Left lung (tissue), 10 donors: ENCODE results near the gene LAMTOR3. TPM values are rescaled to one million over a fixed set of nuclear protein-coding genes. Genes with fewer than 3 reads are reported as not detected.

Source experiments
- ATAC-seq: fragments of 200-7000 bp; cut with Tn5 transposase; one replicate; pipeline ENCODE4 v1.9.1; 2020; ENCODE audit warnings: moderate library complexity
- DNase-seq, 4 donors: peaks; one replicate each; pipeline ENCODE4 v3.0.0-alpha.2; 2013 to 2020
- H3K27ac ChIP-seq, 2 donors: fragments of 200-600 bp; sonication (generic) in 1 of 2; one replicate each; pipeline versions ENCODE4 v1.5.0 to v1.8.0; 2020 to 2021
- H3K27me3 ChIP-seq, 2 donors: fragments of 200-600 bp; sonication (generic) in 1 of 2; one replicate each; pipeline versions ENCODE4 v1.5.0 to v1.8.0; 2020 to 2021
- H3K36me3 ChIP-seq, 2 donors: fragments of 200-600 bp; sonication (generic) in 1 of 2; one replicate each; pipeline versions ENCODE4 v1.5.0 to v1.8.0; 2020 to 2021
- H3K4me1 ChIP-seq, 2 donors: fragments of 200-600 bp; one replicate each; pipeline ENCODE4 v1.8.0; 2021
- H3K4me3 ChIP-seq, 2 donors: fragments of 200-600 bp; sonication (generic) in 1 of 2; one replicate each; pipeline versions ENCODE4 v1.5.0 to v1.8.0; 2020 to 2021; ENCODE audit warnings: mild to moderate bottlenecking in 1 of 2
- H3K9me3 ChIP-seq, 2 donors: fragments of 200-600 bp; sonication (generic) in 1 of 2; one replicate each; pipeline versions ENCODE4 v1.5.0 to v1.8.0; 2020 to 2021
- CTCF ChIP-seq, 2 donors: fragments of 200-600 bp; sonication (generic) in 1 of 2; IDR thresholded peaks; one replicate each; pipeline versions ENCODE4 v1.5.0 to v1.8.0; 2021; ENCODE audit warnings: antibody characterized with exemption in 2 of 2
- intact Hi-C, 2 donors: fragments of 100-400 bp; cut with DNase I; formaldehyde crosslinking; loops; one replicate each; pipeline versions ENCODE4 v1.11.2 to v1.14.2; 2022
- polyA plus RNA-seq, 6 donors: library from polyadenylated mRNA; unstranded; fragments of 120-200 nt; gene quantifications; one replicate each; pipeline ENCODE4 v1.2.1, GENCODE V29; 2013; ENCODE audit not compliant: insufficient read length in 6 of 6
- total RNA-seq, 2 donors: library from RNA; stranded (reverse); fragmentation: NEBNext Ultra II Directional; extraction: Animal tissue kit (Norgen Biotek cat#: 25700); gene quantifications; one replicate each; pipeline ENCODE4 v1.2.1, GENCODE V29; 2021
- donor health status: DM: no; HTN: yes; CAD: no.
- donor health status: DM: no; HTN: no; CAD: no.

LAMTOR3 gene
- total and polyA plus RNA-seq, 8 donors = 41.9 to 79.6 (median 68.1) TPM

GRCh38 chr4:99841129-99841528 is 53.1 kb downstream of the LAMTOR3 start:
- no peaks in the 10 kb centered on the region for H3K9me3 ChIP-seq
- TF ChIP-seq CTCF (IDR thresholded peaks at IDR 0.05) = no peak
- intact Hi-C loops = no loop called here
- DNase-seq (no peak), ATAC-seq (no peak)
- H3K4me3 ChIP-seq = no peak overlapping the region
- H3K36me3 ChIP-seq = peaks cover 0 to 15% of the 10 kb centered on the region in 2 donors
- H3K4me1 ChIP-seq = peaks cover 0 to 14% of the 10 kb centered on the region in 2 donors
- no peaks in the 10 kb centered on the region for H3K27me3 ChIP-seq
- no peak overlapping the region for H3K27ac ChIP-seq

GRCh38 chr4:99838927-99839326 is 55.3 kb downstream of the LAMTOR3 start:
- H3K27ac ChIP-seq = no peak overlapping the region
- DNase-seq (no peak), ATAC-seq (peak; percentile 79)
- intact Hi-C loops = no loop called here
- no peak for TF ChIP-seq CTCF (IDR thresholded peaks at IDR 0.05)
- H3K4me3 ChIP-seq = no peak overlapping the region
- H3K27me3 ChIP-seq = no peaks in the 10 kb centered on the region
- peaks cover 0 to 19% of the 10 kb centered on the region in 2 donors for H3K36me3 ChIP-seq
- H3K4me1 ChIP-seq = no peaks in the 10 kb centered on the region
- H3K9me3 ChIP-seq = no peaks in the 10 kb centered on the region

- DNase-seq (no peak), ATAC-seq (no peak)
- TF ChIP-seq CTCF (IDR thresholded peaks at IDR 0.05) = no peak
- intact Hi-C loops = no loop called here
- no peak overlapping the region for H3K4me3 ChIP-seq
- no peak overlapping the region for H3K27ac ChIP-seq
- H3K36me3 ChIP-seq = peaks cover 0 to 19% of the 10 kb centered on the region in 2 donors
- no peaks in the 10 kb centered on the region for H3K9me3 ChIP-seq
- no peaks in the 10 kb centered on the region for H3K27me3 ChIP-seq
- H3K4me1 ChIP-seq = peaks cover 0 to 4% of the 10 kb centered on the region in 2 donors
Measured at GRCh38 chr4:99835942-99836341, 58.3 kb downstream of the LAMTOR3 start.

GRCh38 chr4:99834569-99834968 is 59.7 kb downstream of the LAMTOR3 start:
- no peak for ATAC-seq
- no peak overlapping the region for H3K27ac ChIP-seq
- DNase-seq = no peak
- no peaks in the 10 kb centered on the region for H3K9me3 ChIP-seq
- no peak for TF ChIP-seq CTCF (IDR thresholded peaks at IDR 0.05)
- peaks cover 0 to 14% of the 10 kb centered on the region in 2 donors for H3K36me3 ChIP-seq
- no peaks in the 10 kb centered on the region for H3K27me3 ChIP-seq
- intact Hi-C loops = no loop called here
- H3K4me3 ChIP-seq = no peak overlapping the region
- peaks cover 0 to 4% of the 10 kb centered on the region in 2 donors for H3K4me1 ChIP-seq

GRCh38 chr4:99833756-99834155 is 60.5 kb downstream of the LAMTOR3 start:
- H3K9me3 ChIP-seq = no peaks in the 10 kb centered on the region
- intact Hi-C loops = no loop called here
- H3K27ac ChIP-seq = no peak overlapping the region
- H3K4me1 ChIP-seq = peaks cover 0 to 4% of the 10 kb centered on the region in 2 donors
- DNase-seq (no peak), ATAC-seq (no peak)
- H3K27me3 ChIP-seq = no peaks in the 10 kb centered on the region
- no peak overlapping the region for H3K4me3 ChIP-seq
- peaks cover 0 to 14% of the 10 kb centered on the region in 2 donors for H3K36me3 ChIP-seq
- TF ChIP-seq CTCF (IDR thresholded peaks at IDR 0.05) = no peak
